HEK293T (cell line): Measurements from ENCODE around the gene CCR7.

ENCODE experiments used
- CTCF ChIA-PET: fragments of 350-600 bp; formaldehyde crosslinking; extraction: SDS; loops from one replicate; lab custom pipeline; 2021; ENCODE audit warnings: antibody characterized with exemption, inconsistent platforms; lab: Yijun Ruan, JAX
- POLR2A ChIA-PET: fragments of 350-600 bp; formaldehyde crosslinking; extraction: SDS; loops from one replicate; lab custom pipeline; 2020; ENCODE audit warnings: antibody characterized with exemption, inconsistent platforms; lab: Yijun Ruan, JAX
- DNase-seq: peaks from one replicate; pipeline ENCODE4 v3.0.0; 2012; ENCODE audit warnings: mixed read lengths; ENCODE audit errors: extremely low spot score
- ARNT ChIP-seq: fragments of 450-650 bp; IDR thresholded peaks from 2 replicates; pipeline ENCODE4 v1.6.1; 2017; ENCODE audit warnings: mild to moderate bottlenecking
- BHLHE40 ChIP-seq: fragments of 450-650 bp; IDR thresholded peaks from 2 replicates; pipeline ENCODE4 v1.6.1; 2016; ENCODE audit warnings: mild to moderate bottlenecking, moderate library complexity, borderline replicate concordance
- CTBP1 ChIP-seq: fragments of 450-650 bp; IDR thresholded peaks from 2 replicates; pipeline ENCODE4 v1.6.1; 2016; ENCODE audit warnings: borderline replicate concordance
- ELF4 ChIP-seq: fragments of 450-650 bp; IDR thresholded peaks from 2 replicates; pipeline ENCODE4 v1.6.1; 2017; ENCODE audit warnings: antibody characterized with exemption
- FOXA1 ChIP-seq: fragments of 450-650 bp; IDR thresholded peaks from 2 replicates; pipeline ENCODE4 v1.6.1; 2016; ENCODE audit warnings: mild to moderate bottlenecking
- FOXK2 ChIP-seq: fragments of 450-650 bp; IDR thresholded peaks from 2 replicates; pipeline ENCODE4 v1.6.1; 2016; ENCODE audit warnings: mild to moderate bottlenecking
- FOXM1 ChIP-seq: fragments of 450-650 bp; IDR thresholded peaks from 2 replicates; pipeline ENCODE4 v1.6.1; 2017; ENCODE audit warnings: mild to moderate bottlenecking, borderline replicate concordance
- HDGF ChIP-seq: fragments of 450-650 bp; IDR thresholded peaks from 2 replicates; pipeline ENCODE4 v1.6.1; 2017; ENCODE audit warnings: antibody characterized with exemption, borderline replicate concordance
- L3MBTL2 ChIP-seq: fragments of 450-650 bp; conservative IDR thresholded peaks from 2 replicates; pipeline ENCODE4 v1.6.1; 2016; ENCODE audit warnings: mild to moderate bottlenecking
- LEF1 ChIP-seq: fragments of 450-650 bp; IDR thresholded peaks from 2 replicates; pipeline ENCODE4 v1.6.1; 2017; ENCODE audit warnings: mild to moderate bottlenecking, borderline replicate concordance
- NFRKB ChIP-seq: fragments of 450-650 bp; IDR thresholded peaks from 2 replicates; pipeline ENCODE4 v1.6.1; 2016; ENCODE audit warnings: mild to moderate bottlenecking, moderate library complexity
- PKNOX1 ChIP-seq: fragments of 450-650 bp; IDR thresholded peaks from 2 replicates; pipeline ENCODE4 v1.6.1; 2016
- SP1 ChIP-seq: fragments of 450-650 bp; IDR thresholded peaks from 2 replicates; pipeline ENCODE4 v1.6.1; 2017
- SUZ12 ChIP-seq: fragments of 450-650 bp; IDR thresholded peaks from 2 replicates; pipeline ENCODE4 v1.6.1; 2016; ENCODE audit warnings: mild to moderate bottlenecking
- TARDBP ChIP-seq: fragments of 450-650 bp; IDR thresholded peaks from 2 replicates; pipeline ENCODE4 v1.6.1; 2016
- ZNF384 ChIP-seq: fragments of 450-650 bp; IDR thresholded peaks from 2 replicates; pipeline ENCODE4 v1.6.1; 2016

The CCR7 gene

GRCh38 chr17:40534371-40535189, 30.7 kb downstream of the CCR7 start:
- ChIA-PET CTCF (interaction anchor here (0.7 to 3.8 kb wide), 12 partner anchors 8 to 227 kb away, joined by 3 to 36 read pairs (median 6); partner anchors contain the start of genes GJD3 and TOP2A), POLR2A (interaction anchor here (1.7 to 3.7 kb wide), 2 partner anchors 117 to 172 kb away, joined by 11 to 17 read pairs; partner anchors contain the start of gene TOP2A)
- TF ChIP-seq TARDBP (no peak), ARNT (no peak), CTBP1 (no peak), FOXA1 (no peak), ELF4 (no peak), NFRKB (no peak), LEF1 (no peak), BHLHE40 (no peak), L3MBTL2 (no peak), PKNOX1 (no peak), ZNF384 (no peak), SUZ12 (no peak), SP1 (no peak), HDGF (no peak)
- no peak for DNase-seq

- no peak for DNase-seq
- CTCF ChIA-PET = interaction anchor here (0.6 to 3.8 kb wide), 20 partner anchors 9 to 244 kb away, joined by 3 to 36 read pairs (median 4); partner anchors contain the start of genes GJD3 and TOP2A
- POLR2A ChIA-PET = interaction anchor here (1.2 to 3.7 kb wide), 3 partner anchors 87 to 171 kb away, joined by 3 to 17 read pairs (median 11); partner anchors contain the start of gene TOP2A
- TF ChIP-seq CTBP1 = no peak
- no peak for TF ChIP-seq FOXK2
- no peak for TF ChIP-seq L3MBTL2
- no peak for TF ChIP-seq ZNF384
- no peak for TF ChIP-seq PKNOX1
- TF ChIP-seq TARDBP = no peak
- TF ChIP-seq SP1 = no peak
Measured at GRCh38 chr17:40533896-40534295, 31.4 kb downstream of the CCR7 start.

GRCh38 chr17:40532520-40533253, 32.6 kb downstream of the CCR7 start:
- DNase-seq = no peak
- ChIA-PET POLR2A (interaction anchor here (0.6 to 3.7 kb wide), 4 partner anchors 85 to 170 kb away, joined by 3 to 17 read pairs (median 7); partner anchors contain the start of gene TOP2A), CTCF (interaction anchor here (0.5 to 3.8 kb wide), 25 partner anchors 11 to 225 kb away, joined by 3 to 36 read pairs (median 4); partner anchors contain the start of genes GJD3 and TOP2A)
- TF ChIP-seq CTBP1 (no peak), ARNT (no peak), ZNF384 (no peak), FOXA1 (no peak), SUZ12 (no peak), LEF1 (no peak), PKNOX1 (no peak), FOXM1 (no peak)

GRCh38 chr17:40531051-40531991, 34.0 kb downstream of the CCR7 start:
- TF ChIP-seq SP1 (no peak), CTBP1 (no peak), NFRKB (no peak), FOXK2 (no peak), ARNT (no peak), FOXA1 (no peak), LEF1 (no peak), BHLHE40 (no peak), SUZ12 (no peak), ZNF384 (no peak), TARDBP (no peak), FOXM1 (no peak)
- POLR2A ChIA-PET = no interaction called here
- CTCF ChIA-PET = interaction anchor here (0.9 to 2.9 kb wide), 6 partner anchors 17 to 177 kb away, joined by 4 to 17 read pairs (median 9); no protein-coding TSS in a partner anchor
- no peak for DNase-seq

- CTCF ChIA-PET = interaction anchor here (0.9 kb wide), 1 partner anchor 29 kb away, joined by 5 read pairs; no protein-coding TSS in a partner anchor
- TF ChIP-seq TARDBP = no peak
- no peak for TF ChIP-seq PKNOX1
- TF ChIP-seq HDGF = no peak
- no peak for TF ChIP-seq SP1
- no peak for TF ChIP-seq FOXK2
- no peak for TF ChIP-seq FOXA1
- TF ChIP-seq NFRKB = no peak
- TF ChIP-seq ARNT = no peak
- no peak for TF ChIP-seq LEF1
- no peak for TF ChIP-seq L3MBTL2
- TF ChIP-seq ELF4 = no peak
- no peak for TF ChIP-seq FOXM1
- POLR2A ChIA-PET = no interaction called here
- no peak for DNase-seq
Measured at GRCh38 chr17:40530531-40530994, 34.7 kb downstream of the CCR7 start.
